ENCODE data around the gene ANO2.

DNA sequence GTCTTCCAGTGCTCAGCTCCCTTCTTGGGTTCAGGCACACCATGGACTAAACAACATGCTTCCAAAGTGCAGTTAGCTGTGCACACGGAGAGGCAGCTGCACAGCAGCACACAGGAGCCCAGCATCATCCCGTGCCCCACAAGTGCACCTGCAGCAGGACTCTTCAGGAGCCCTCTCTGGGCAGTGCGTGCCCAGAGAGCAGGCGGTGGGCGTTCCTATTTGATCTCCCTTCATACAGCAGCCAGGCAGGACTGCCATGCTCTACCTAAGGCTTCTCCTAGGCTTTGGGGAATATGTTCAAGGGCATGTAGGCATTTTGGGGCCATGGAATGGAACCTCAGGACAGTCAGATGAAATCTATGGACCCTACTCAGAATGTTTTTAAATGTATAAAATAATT is 35.5 kb downstream of the ANO2 start:
- TF ChIP-seq, protein P1, sequence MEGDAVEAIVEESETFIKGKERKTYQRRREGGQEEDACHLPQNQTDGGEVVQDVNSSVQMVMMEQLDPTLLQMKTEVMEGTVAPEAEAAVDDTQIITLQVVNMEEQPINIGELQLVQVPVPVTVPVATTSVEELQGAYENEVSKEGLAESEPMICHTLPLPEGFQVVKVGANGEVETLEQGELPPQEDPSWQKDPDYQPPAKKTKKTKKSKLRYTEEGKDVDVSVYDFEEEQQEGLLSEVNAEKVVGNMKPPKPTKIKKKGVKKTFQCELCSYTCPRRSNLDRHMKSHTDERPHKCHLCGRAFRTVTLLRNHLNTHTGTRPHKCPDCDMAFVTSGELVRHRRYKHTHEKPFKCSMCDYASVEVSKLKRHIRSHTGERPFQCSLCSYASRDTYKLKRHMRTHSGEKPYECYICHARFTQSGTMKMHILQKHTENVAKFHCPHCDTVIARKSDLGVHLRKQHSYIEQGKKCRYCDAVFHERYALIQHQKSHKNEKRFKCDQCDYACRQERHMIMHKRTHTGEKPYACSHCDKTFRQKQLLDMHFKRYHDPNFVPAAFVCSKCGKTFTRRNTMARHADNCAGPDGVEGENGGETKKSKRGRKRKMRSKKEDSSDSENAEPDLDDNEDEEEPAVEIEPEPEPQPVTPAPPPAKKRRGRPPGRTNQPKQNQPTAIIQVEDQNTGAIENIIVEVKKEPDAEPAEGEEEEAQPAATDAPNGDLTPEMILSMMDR (IDR thresholded peaks at IDR 0.05): no peak
- TF ChIP-seq POLR2A (IDR thresholded peaks at IDR 0.05) (no peak), POLR2AphosphoS5 (IDR thresholded peaks at IDR 0.05) (no peak), EP300 (IDR thresholded peaks at IDR 0.05) (no peak)

Measured in stomach (tissue), 4 donors.